Measurements from ENCODE around the gene CA7. TPM values are rescaled to one million over a fixed set of nuclear protein-coding genes. Genes with fewer than 3 reads are reported as not detected.

Gene CA7
- total RNA-seq, 1 experiment from 2014 or later: not detected

DNA sequence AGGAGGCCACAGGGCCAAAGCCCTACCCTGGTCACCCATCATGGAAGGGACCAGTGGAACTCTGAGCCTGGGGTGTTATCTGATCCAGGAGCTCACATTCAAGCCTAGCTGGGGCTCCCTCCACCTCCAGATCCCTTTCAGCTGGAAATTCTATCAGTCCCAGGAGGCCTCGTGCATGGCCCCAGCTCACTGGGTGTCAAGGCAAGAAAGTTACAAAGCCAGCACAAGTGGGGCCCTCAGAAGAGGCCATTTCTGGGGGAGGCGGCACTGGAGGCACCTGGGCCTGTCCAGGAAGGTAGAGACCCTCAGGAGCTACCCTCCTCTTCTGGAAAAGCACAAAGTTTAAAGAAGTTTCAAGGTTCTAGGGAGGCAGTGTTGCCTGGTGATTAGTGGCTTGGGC lies 4.8 kb downstream of the CA7 start:
- CTCF ChIA-PET: no interaction called here
- ATAC-seq: 0 out of 2 replicates have a peak, but pooled peaks have one; percentile 7

DNA sequence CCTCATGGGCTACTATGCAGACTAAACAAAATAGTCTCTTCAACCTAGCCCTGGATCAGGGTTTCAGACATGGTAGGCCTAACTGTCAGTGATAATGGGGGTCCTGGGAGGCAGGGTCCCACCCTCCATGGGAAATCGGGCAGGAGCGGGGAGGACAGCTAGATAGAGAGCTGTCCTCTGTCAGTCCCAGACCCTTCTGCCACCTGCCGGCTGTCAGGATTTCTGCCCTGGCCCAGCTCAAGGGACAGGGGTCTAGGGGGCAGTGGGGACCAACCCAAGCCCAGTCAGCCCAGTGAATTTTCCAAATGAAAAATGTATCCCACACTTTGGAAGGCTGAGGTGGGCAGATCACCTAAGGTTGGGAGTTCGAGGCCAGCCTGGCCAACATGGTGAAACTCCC lies 5.3 kb downstream of the CA7 start:
- Histone ChIP-seq H3K4me1 (ENCODE audit: control insufficient read depth, insufficient read depth, low read length) (no peaks in the 10 kb centered on the region), H3K27me3 (ENCODE audit: control insufficient read depth, insufficient read depth, low read length) (no peaks in the 10 kb centered on the region; the same call in 1 of the 2 replicates), H3K27ac (ENCODE audit: low read length) (no peak overlapping the region), H3K9me3 (ENCODE audit: control insufficient read depth, insufficient read depth, low read depth, low read length) (no peaks in the 10 kb centered on the region), H3K4me3 (ENCODE audit: low read depth in 2 of 2, low read length in 2 of 2) (no peak overlapping the region), H3K36me3 (ENCODE audit: control insufficient read depth, insufficient read depth, low read length) (no peaks in the 10 kb centered on the region)
- DNase-seq (ENCODE audit: low read depth, low spot score): no peak
- ChIA-PET POLR2A (interaction anchor here (0.9 kb wide), 1 partner anchor 11 kb away, joined by 4 read pairs; no protein-coding TSS in a partner anchor), CTCF (no interaction called here)
- no peak for ATAC-seq
- intact Hi-C loops (cut with micrococcal nuclease; ENCODE audit: unreplicated experiment) (no loop called here), in situ Hi-C loops (cut with HindIII; ENCODE audit: low pct_unique_long_range_greater_than_20kb, low sequenced_read_pairs) (no loop called here)
- TF ChIP-seq SIN3A (IDR thresholded peaks at IDR 0.05; ENCODE audit: borderline replicate concordance, insufficient read depth, low read depth, low read length) (no peak), POLR2AphosphoS5 (IDR thresholded peaks at IDR 0.05; ENCODE audit: low read depth, low read length) (no peak), TCF7L2 (IDR thresholded peaks at IDR 0.05; ENCODE audit: low read depth, low read length) (no peak)
- TF ChIP-seq, protein P1, sequence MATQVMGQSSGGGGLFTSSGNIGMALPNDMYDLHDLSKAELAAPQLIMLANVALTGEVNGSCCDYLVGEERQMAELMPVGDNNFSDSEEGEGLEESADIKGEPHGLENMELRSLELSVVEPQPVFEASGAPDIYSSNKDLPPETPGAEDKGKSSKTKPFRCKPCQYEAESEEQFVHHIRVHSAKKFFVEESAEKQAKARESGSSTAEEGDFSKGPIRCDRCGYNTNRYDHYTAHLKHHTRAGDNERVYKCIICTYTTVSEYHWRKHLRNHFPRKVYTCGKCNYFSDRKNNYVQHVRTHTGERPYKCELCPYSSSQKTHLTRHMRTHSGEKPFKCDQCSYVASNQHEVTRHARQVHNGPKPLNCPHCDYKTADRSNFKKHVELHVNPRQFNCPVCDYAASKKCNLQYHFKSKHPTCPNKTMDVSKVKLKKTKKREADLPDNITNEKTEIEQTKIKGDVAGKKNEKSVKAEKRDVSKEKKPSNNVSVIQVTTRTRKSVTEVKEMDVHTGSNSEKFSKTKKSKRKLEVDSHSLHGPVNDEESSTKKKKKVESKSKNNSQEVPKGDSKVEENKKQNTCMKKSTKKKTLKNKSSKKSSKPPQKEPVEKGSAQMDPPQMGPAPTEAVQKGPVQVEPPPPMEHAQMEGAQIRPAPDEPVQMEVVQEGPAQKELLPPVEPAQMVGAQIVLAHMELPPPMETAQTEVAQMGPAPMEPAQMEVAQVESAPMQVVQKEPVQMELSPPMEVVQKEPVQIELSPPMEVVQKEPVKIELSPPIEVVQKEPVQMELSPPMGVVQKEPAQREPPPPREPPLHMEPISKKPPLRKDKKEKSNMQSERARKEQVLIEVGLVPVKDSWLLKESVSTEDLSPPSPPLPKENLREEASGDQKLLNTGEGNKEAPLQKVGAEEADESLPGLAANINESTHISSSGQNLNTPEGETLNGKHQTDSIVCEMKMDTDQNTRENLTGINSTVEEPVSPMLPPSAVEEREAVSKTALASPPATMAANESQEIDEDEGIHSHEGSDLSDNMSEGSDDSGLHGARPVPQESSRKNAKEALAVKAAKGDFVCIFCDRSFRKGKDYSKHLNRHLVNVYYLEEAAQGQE (IDR thresholded peaks at IDR 0.05; ENCODE audit: insufficient read depth in 1 of 2, low read depth in 2 of 2, low read length in 1 of 2): no peak
- TF ChIP-seq, protein P2, sequence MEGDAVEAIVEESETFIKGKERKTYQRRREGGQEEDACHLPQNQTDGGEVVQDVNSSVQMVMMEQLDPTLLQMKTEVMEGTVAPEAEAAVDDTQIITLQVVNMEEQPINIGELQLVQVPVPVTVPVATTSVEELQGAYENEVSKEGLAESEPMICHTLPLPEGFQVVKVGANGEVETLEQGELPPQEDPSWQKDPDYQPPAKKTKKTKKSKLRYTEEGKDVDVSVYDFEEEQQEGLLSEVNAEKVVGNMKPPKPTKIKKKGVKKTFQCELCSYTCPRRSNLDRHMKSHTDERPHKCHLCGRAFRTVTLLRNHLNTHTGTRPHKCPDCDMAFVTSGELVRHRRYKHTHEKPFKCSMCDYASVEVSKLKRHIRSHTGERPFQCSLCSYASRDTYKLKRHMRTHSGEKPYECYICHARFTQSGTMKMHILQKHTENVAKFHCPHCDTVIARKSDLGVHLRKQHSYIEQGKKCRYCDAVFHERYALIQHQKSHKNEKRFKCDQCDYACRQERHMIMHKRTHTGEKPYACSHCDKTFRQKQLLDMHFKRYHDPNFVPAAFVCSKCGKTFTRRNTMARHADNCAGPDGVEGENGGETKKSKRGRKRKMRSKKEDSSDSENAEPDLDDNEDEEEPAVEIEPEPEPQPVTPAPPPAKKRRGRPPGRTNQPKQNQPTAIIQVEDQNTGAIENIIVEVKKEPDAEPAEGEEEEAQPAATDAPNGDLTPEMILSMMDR (IDR thresholded peaks at IDR 0.05): no peak
- no TSS peak for BruUV-seq (replicated peaks)

More for the DNA sequence above, 4.8 kb downstream of the CA7 start:
- POLR2A ChIA-PET: interaction anchor here (0.9 kb wide), 1 partner anchor 11 kb away, joined by 4 read pairs; no protein-coding TSS in a partner anchor
- H3K27ac ChIP-seq (ENCODE audit: low read length): no peak overlapping the region
- H3K9me3 ChIP-seq (ENCODE audit: control insufficient read depth, insufficient read depth, low read depth, low read length): no peaks in the 10 kb centered on the region
- in situ Hi-C loops (cut with HindIII; ENCODE audit: low pct_unique_long_range_greater_than_20kb, low sequenced_read_pairs) (no loop called here), intact Hi-C loops (cut with micrococcal nuclease; ENCODE audit: unreplicated experiment) (no loop called here)
- BruUV-seq (replicated peaks): no TSS peak
- no peak for DNase-seq (ENCODE audit: low read depth, low spot score)
- H3K4me1 ChIP-seq (ENCODE audit: control insufficient read depth, insufficient read depth, low read length): no peaks in the 10 kb centered on the region
- H3K4me3 ChIP-seq (ENCODE audit: low read depth in 2 of 2, low read length in 2 of 2): no peak overlapping the region
- H3K36me3 ChIP-seq (ENCODE audit: control insufficient read depth, insufficient read depth, low read length): no peaks in the 10 kb centered on the region
- TF ChIP-seq TCF7L2 (IDR thresholded peaks at IDR 0.05; ENCODE audit: low read depth, low read length): no peak
- no peak for TF ChIP-seq SIN3A (IDR thresholded peaks at IDR 0.05; ENCODE audit: borderline replicate concordance, insufficient read depth, low read depth, low read length)
- TF ChIP-seq, protein P2 (IDR thresholded peaks at IDR 0.05): no peak
- H3K27me3 ChIP-seq (ENCODE audit: control insufficient read depth, insufficient read depth, low read length): no peaks in the 10 kb centered on the region; the same call in 1 of the 2 replicates

All from Panc1 (cell line).